ENCODE results near the gene MYO16. TPM values are rescaled to one million over a fixed set of nuclear protein-coding genes. Genes with fewer than 3 reads are reported as not detected.

Gene MYO16
- polyA plus RNA-seq, 1 experiment: not detected

GRCh38 chr13:108680011-108680410 lies 50.6 kb downstream of the MYO16 start:
- Histone ChIP-seq H3K36me3 (ENCODE audit: control insufficient read depth, insufficient read depth, low read length) (no peaks in the 10 kb centered on the region), H3K27me3 (ENCODE audit: control insufficient read depth, insufficient read depth, low read length) (no peaks in the 10 kb centered on the region), H3K4me3 (ENCODE audit: low read depth, low read length) (no peak overlapping the region)
- no peak for DNase-seq (ENCODE audit: low read depth)
- TF ChIP-seq, protein P1, sequence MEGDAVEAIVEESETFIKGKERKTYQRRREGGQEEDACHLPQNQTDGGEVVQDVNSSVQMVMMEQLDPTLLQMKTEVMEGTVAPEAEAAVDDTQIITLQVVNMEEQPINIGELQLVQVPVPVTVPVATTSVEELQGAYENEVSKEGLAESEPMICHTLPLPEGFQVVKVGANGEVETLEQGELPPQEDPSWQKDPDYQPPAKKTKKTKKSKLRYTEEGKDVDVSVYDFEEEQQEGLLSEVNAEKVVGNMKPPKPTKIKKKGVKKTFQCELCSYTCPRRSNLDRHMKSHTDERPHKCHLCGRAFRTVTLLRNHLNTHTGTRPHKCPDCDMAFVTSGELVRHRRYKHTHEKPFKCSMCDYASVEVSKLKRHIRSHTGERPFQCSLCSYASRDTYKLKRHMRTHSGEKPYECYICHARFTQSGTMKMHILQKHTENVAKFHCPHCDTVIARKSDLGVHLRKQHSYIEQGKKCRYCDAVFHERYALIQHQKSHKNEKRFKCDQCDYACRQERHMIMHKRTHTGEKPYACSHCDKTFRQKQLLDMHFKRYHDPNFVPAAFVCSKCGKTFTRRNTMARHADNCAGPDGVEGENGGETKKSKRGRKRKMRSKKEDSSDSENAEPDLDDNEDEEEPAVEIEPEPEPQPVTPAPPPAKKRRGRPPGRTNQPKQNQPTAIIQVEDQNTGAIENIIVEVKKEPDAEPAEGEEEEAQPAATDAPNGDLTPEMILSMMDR (IDR thresholded peaks at IDR 0.05; ENCODE audit: insufficient read depth, low read depth, low read length): no peak
- ChIA-PET POLR2A (no interaction called here), CTCF (no interaction called here)

DNA sequence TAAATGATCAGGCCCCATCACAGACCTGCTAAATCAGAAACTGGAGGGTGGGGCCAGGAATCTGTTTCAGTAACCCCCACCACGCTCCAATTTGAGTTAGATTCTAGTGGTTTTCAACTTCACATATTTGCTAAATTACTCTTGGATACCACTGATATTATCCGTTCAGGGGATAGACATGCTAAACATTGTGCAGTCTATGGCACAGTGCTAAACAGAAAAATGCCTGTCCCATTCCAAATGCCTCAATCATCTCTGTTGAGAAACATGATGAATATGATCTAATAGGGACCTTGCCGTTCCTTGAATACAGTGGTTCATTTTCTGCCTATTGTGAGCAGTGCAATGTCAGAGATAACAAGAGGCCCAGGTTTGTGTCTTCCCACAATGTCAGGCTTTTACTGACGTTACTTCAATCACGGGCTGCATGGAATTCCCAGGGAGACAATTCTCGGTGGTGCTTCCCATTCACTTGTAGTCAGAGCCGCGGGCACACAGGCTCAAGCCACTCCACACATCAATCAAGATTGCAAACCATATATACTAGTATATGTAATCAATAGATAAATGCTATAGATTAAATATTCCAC lies 52.7 kb downstream of the MYO16 start:
- Histone ChIP-seq H3K27me3 (ENCODE audit: control insufficient read depth, insufficient read depth, low read length) (no peaks in the 10 kb centered on the region), H3K36me3 (ENCODE audit: control insufficient read depth, insufficient read depth, low read length) (no peaks in the 10 kb centered on the region), H3K4me3 (ENCODE audit: low read depth, low read length) (no peak overlapping the region)
- no peak for DNase-seq (ENCODE audit: low read depth)
- POLR2A ChIA-PET: no interaction called here
- TF ChIP-seq, protein P1 (IDR thresholded peaks at IDR 0.05; ENCODE audit: insufficient read depth, low read depth, low read length): no peak
- CTCF ChIA-PET: no interaction called here

GRCh38 chr13:108682714-108683113 lies 53.3 kb downstream of the MYO16 start:
- H3K36me3 ChIP-seq (ENCODE audit: control insufficient read depth, insufficient read depth, low read length): no peaks in the 10 kb centered on the region
- ChIA-PET CTCF (no interaction called here), POLR2A (no interaction called here)
- no peaks in the 10 kb centered on the region for H3K27me3 ChIP-seq (ENCODE audit: control insufficient read depth, insufficient read depth, low read length)
- TF ChIP-seq, protein P1 (IDR thresholded peaks at IDR 0.05; ENCODE audit: insufficient read depth, low read depth, low read length): no peak
- no peak overlapping the region for H3K4me3 ChIP-seq (ENCODE audit: low read depth, low read length)
- no peak for DNase-seq (ENCODE audit: low read depth)

- ChIA-PET CTCF (no interaction called here), POLR2A (no interaction called here)
- TF ChIP-seq, protein P1 (IDR thresholded peaks at IDR 0.05; ENCODE audit: insufficient read depth, low read depth, low read length): no peak
- no peak overlapping the region for H3K4me3 ChIP-seq (ENCODE audit: low read depth, low read length)
- no peaks in the 10 kb centered on the region for H3K36me3 ChIP-seq (ENCODE audit: control insufficient read depth, insufficient read depth, low read length)
- H3K27me3 ChIP-seq (ENCODE audit: control insufficient read depth, insufficient read depth, low read length): no peaks in the 10 kb centered on the region
- DNase-seq (ENCODE audit: low read depth): no peak
Measured at GRCh38 chr13:108686027-108686426, 56.6 kb downstream of the MYO16 start.

- POLR2A ChIA-PET: no interaction called here
- DNase-seq (ENCODE audit: low read depth): no peak
- Histone ChIP-seq H3K4me3 (ENCODE audit: low read depth, low read length) (no peak overlapping the region), H3K27me3 (ENCODE audit: control insufficient read depth, insufficient read depth, low read length) (no peaks in the 10 kb centered on the region), H3K36me3 (ENCODE audit: control insufficient read depth, insufficient read depth, low read length) (no peaks in the 10 kb centered on the region)
- TF ChIP-seq, protein P1 (IDR thresholded peaks at IDR 0.05; ENCODE audit: insufficient read depth, low read depth, low read length): no peak
- CTCF ChIA-PET: no interaction called here
Measured at GRCh38 chr13:108690726-108691125, 61.3 kb downstream of the MYO16 start.

All from BJ (cell line).